GM12872 (cell line): ENCODE data around the gene IPMK.

Source experiments
- CTCF ChIP-seq: IDR thresholded peaks from 3 replicates; pipeline ENCODE4 v1.5.1; 2011; ENCODE audit warnings: low read depth, mild to moderate bottlenecking, low read length, moderate library complexity; ENCODE audit not compliant: insufficient read depth

IPMK gene

DNA sequence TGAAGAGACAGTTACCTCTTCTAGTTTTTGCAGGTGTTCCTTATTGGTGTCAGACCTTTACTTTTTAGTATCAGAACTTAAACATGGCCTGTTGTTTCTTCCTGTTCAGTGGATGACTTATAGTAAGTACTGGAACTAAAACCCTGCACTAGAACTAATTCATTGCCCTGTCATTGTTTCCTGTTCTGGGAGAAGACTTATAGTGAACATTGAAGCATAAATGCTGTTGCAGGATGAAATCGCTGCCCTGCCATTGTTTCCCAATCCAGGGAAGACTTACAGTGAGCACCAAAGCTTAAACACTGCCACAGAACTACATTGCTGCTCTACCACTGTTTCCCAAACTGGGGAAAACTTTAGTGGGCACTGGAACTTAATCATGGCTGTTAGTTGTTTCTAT is 13.1 kb downstream of the IPMK start:
- TF ChIP-seq CTCF = no peak

DNA sequence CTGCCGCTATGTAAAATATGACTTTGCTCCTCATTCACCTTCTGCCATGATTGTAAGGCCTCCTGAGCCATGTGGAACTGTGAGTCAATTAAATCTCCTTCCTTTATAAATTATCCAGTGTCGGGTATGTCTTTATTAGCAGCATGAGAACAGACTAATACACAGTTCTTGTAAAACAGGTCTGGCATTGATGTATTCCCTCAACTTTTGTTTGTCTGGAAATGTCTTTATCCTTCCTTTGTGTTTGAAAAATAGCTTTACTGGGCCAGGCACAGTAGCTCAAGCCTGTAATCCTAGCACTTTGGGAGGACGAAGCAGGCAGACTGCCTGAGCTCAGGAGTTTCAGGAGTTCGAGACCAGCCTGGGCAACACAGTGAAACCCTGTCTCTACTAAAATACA is 14.5 kb downstream of the IPMK start:
- no peak for TF ChIP-seq CTCF

DNA sequence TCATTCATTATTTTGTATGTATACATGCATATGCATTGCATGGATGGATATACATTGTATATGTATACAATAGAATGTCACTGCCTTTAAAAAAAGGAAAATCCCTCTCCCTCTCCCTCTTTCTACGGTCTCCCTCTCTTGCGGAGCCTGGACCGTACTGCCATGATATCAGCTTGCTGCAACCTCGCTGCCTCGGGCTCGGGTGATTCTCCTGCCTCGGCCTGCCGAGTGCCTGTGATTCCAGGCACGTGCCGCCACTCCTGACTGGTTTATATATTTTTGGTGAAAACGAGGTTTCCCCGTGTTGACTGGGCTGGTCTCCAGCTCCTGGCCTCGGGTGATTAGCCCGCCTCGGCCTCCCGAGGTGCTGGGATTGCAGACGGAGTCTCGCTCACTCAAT is 24.4 kb downstream of the IPMK start:
- TF ChIP-seq CTCF = no peak

GRCh38 chr10:58241346-58241745 is 26.3 kb downstream of the IPMK start:
- no peak for TF ChIP-seq CTCF

DNA sequence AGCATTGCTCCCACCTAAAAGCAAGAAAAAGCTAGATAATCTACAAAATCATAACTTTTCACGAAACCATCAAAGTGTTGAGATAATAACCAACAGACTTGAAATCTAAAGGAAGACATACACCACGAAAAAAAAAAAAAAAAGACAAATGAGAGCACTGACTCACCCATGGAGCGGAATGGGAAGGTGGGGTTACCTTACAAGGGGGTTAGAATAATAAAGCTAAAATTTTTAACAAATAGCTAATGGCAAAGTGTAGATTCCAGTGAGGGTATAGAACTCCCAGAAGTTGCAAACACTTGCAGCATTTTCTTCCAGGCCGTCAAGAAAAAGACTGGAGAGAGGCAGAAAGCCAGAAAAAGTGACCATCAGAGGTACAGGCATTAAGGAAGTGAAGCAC is 27.2 kb downstream of the IPMK start:
- no peak for TF ChIP-seq CTCF

GRCh38 chr10:58239561-58240169 is 28.0 kb downstream of the IPMK start:
- no peak for TF ChIP-seq CTCF

- TF ChIP-seq CTCF = no peak
These were observed 30.5 kb downstream of the IPMK start for GRCh38 chr10:58237014-58237834.
